Motor neuron (in vitro differentiated cells): ENCODE measurements around the gene SMIM13. TPM values are rescaled to one million over a fixed set of nuclear protein-coding genes. Genes with fewer than 3 reads are reported as not detected.
A peak's percentile ranks its signal among the peaks of the same experiment; 100 is the strongest.
"Not testable (repeated sequence)": the region's sequence is repeated elsewhere in the genome, so short reads cannot be mapped to it uniquely, and the experiment has no call there.

ENCODE experiments used
- ATAC-seq, 8 experiments: fragments of 200-7000 bp; cut with Tn5 transposase; replicated peaks in 6 of 8; 2 replicates each; pipeline ENCODE4 v1.8.0; 2021; ENCODE audit warnings: mild to moderate bottlenecking in 8 of 8, moderate library complexity in 8 of 8
- H3K27ac ChIP-seq, 2 donors: fragments of 250-450 bp; sonication (Bioruptor Pico); 2 replicates each; pipeline ENCODE4 v1.9.0; 2021; ENCODE audit warnings: antibody characterized with exemption in 2 of 2, mild to moderate bottlenecking in 2 of 2, moderate library complexity in 1 of 2
- H3K4me1 ChIP-seq, 2 donors: fragments of 250-450 bp; sonication (Bioruptor Pico); replicated peaks in 1 of 2; 2 replicates each; pipeline ENCODE4 v1.6.1; 2021; ENCODE audit warnings: antibody characterized with exemption in 2 of 2, mild to moderate bottlenecking in 2 of 2, moderate library complexity in 1 of 2
- H3K4me3 ChIP-seq, 5 donors: fragments of 250-450 bp; sonication (Bioruptor Pico); 2 replicates each; pipeline ENCODE4 v1.9.0; 2021; ENCODE audit warnings: antibody characterized with exemption in 5 of 5, mild to moderate bottlenecking in 5 of 5, moderate library complexity in 4 of 5
- WGBS, 10 experiments: fragments of 450-650 bp; shearing (Covaris generic); methylation state at CpG; one replicate each; pipeline ENCODE4 v1.0.0; 2022; 5-methylcytosine and 5-hydroxymethylcytosine counted together
- in situ Hi-C, 9 experiments: fragments of 400-800 bp; cut with MboI; loops; one replicate each; pipeline ENCODE4 v1.15.0; 2021; ENCODE audit warnings: low sequenced_read_pairs in 9 of 9, low pct_unique_long_range_greater_than_20kb in 2 of 9; ENCODE audit not compliant: unreplicated experiment in 9 of 9
- total RNA-seq, 8 experiments: library from RNA; unstranded; fragments of 300-600 nt; gene quantifications; 2 replicates each; pipeline versions ENCODE4 v1.2.3 to v1.2.4, GENCODE V29; 2022

SMIM13 gene
- total RNA-seq, 8 experiments from 2014 or later, result 10.7 to 32.4 (median 19.5) TPM

GRCh38 chr6:11065436-11066202, 28.0 kb upstream of the SMIM13 start:
- 52 to 100% (median 91%) methylated on average over 1 to 4 of the region's 6 CpGs; no CpG with 5 or more reads in 2 of the 10 experiments for WGBS, 10 experiments
- Histone ChIP-seq H3K4me1 (no peaks in the 10 kb centered on the region), H3K4me3 (no peak overlapping the region), H3K27ac (no peak overlapping the region)
- no peak for ATAC-seq
- in situ Hi-C loops, result loop anchor here in 5 of 9 experiments (5.0 to 25.0 kb wide), 3 partner anchors 103 to 113 kb away; no protein-coding TSS in a partner anchor

GRCh38 chr6:11066505-11067347, 26.9 kb upstream of the SMIM13 start:
- Histone ChIP-seq H3K4me1 (no peaks in the 10 kb centered on the region), H3K27ac (no peak overlapping the region), H3K4me3 (no peak overlapping the region)
- no peak for ATAC-seq
- in situ Hi-C loops, result loop anchor here in 5 of 9 experiments (5.0 to 25.0 kb wide), 3 partner anchors 104 to 114 kb away; no protein-coding TSS in a partner anchor
- WGBS, 10 experiments, result 68 to 100% (median 90%) methylated on average over 1 to 6 of the region's 6 CpGs; no CpG with 5 or more reads in 1 of the 10 experiments

- Histone ChIP-seq H3K4me3 (no peak overlapping the region), H3K27ac (no peak overlapping the region), H3K4me1 (no peaks in the 10 kb centered on the region)
- in situ Hi-C loops, result loop anchor here in 5 of 9 experiments (5.0 to 25.0 kb wide), 3 partner anchors 105 to 115 kb away; no protein-coding TSS in a partner anchor
- ATAC-seq, result no peak
- WGBS, 10 experiments, result 0 to 87% (median 54%) methylated on average over 1 to 2 of the region's 2 CpGs; no CpG with 5 or more reads in 6 of the 10 experiments
Observed at GRCh38 chr6:11067348-11067747, 26.3 kb upstream of the SMIM13 start.

- no peak for ATAC-seq
- Histone ChIP-seq H3K4me1 (no peaks in the 10 kb centered on the region), H3K4me3 (no peak overlapping the region), H3K27ac (no peak overlapping the region)
- 39 to 100% (median 89%) methylated on average over 1 to 2 of the region's 2 CpGs; no CpG with 5 or more reads in 6 of the 10 experiments for WGBS, 10 experiments
- in situ Hi-C loops, result loop anchor here in 6 of 9 experiments (5.0 to 25.0 kb wide), 3 partner anchors 107 to 117 kb away; no protein-coding TSS in a partner anchor
Observed at GRCh38 chr6:11069760-11070159, 23.9 kb upstream of the SMIM13 start.

- ATAC-seq, result no peak
- WGBS, 10 experiments, result 74 to 100% (median 92%) methylated on average over 1 to 4 of the region's 4 CpGs; no CpG with 5 or more reads in 4 of the 10 experiments
- H3K4me3 ChIP-seq, result no peak overlapping the region
- H3K4me1 ChIP-seq, result no peaks in the 10 kb centered on the region
- in situ Hi-C loops, result loop anchor here in 2 of 9 experiments (10.0 to 25.0 kb wide), 2 partner anchors 110 to 117 kb away; no protein-coding TSS in a partner anchor
- no peak overlapping the region for H3K27ac ChIP-seq
Observed at GRCh38 chr6:11072101-11072500, 21.5 kb upstream of the SMIM13 start.

GRCh38 chr6:11076540-11076939, 17.1 kb upstream of the SMIM13 start:
- Histone ChIP-seq H3K4me3 (no peak overlapping the region), H3K27ac (no peak overlapping the region), H3K4me1 (no peaks in the 10 kb centered on the region)
- in situ Hi-C loops, result loop anchor here in 1 of 9 experiments (10.0 kb wide), 1 partner anchor 122 kb away; no protein-coding TSS in a partner anchor
- WGBS, 10 experiments, result 0 to 100% (median 58%) methylated on average over 1 to 2 of the region's 2 CpGs; no CpG with 5 or more reads in 1 of the 10 experiments
- ATAC-seq, result peak in 2 of 8 experiments; percentile 29 to 42

- H3K27ac ChIP-seq, result no peak overlapping the region
- WGBS, 10 experiments, result 67 to 100% (median 84%) methylated on average over 1 to 4 of the region's 4 CpGs
- no peaks in the 10 kb centered on the region for H3K4me1 ChIP-seq
- no peak for ATAC-seq
- in situ Hi-C loops, result loop anchor here in 1 of 9 experiments (10.0 kb wide), 1 partner anchor 123 kb away; no protein-coding TSS in a partner anchor
- H3K4me3 ChIP-seq, result no peak overlapping the region
Observed at GRCh38 chr6:11078266-11078665, 15.4 kb upstream of the SMIM13 start.

- in situ Hi-C loops, result no loop called here
- WGBS, 10 experiments, result 10 to 100% (median 73%) methylated on average over 1 to 3 of the region's 3 CpGs; no CpG with 5 or more reads in 6 of the 10 experiments
- H3K27ac ChIP-seq, result no peak overlapping the region
- H3K4me3 ChIP-seq, result no peak overlapping the region
- H3K4me1 ChIP-seq, result no peaks in the 10 kb centered on the region
- no peak for ATAC-seq
Observed at GRCh38 chr6:11080296-11080695, 13.3 kb upstream of the SMIM13 start.

- in situ Hi-C loops, result no loop called here
- H3K4me1 ChIP-seq, result no peaks in the 10 kb centered on the region
- no peak for ATAC-seq
- H3K4me3 ChIP-seq, result no peak overlapping the region
- WGBS, 10 experiments, result 45 to 100% (median 73%) methylated on average over 1 to 4 of the region's 4 CpGs
- no peak overlapping the region for H3K27ac ChIP-seq
Observed at GRCh38 chr6:11083491-11083890, 10.1 kb upstream of the SMIM13 start.

GRCh38 chr6:11083956-11084355, 9.7 kb upstream of the SMIM13 start:
- Histone ChIP-seq H3K27ac (no peak overlapping the region), H3K4me3 (no peak overlapping the region), H3K4me1 (no peaks in the 10 kb centered on the region)
- ATAC-seq, result no peak
- 73 to 100% (median 93%) methylated on average over 1 to 4 of the region's 5 CpGs; no CpG with 5 or more reads in 2 of the 10 experiments for WGBS, 10 experiments
- in situ Hi-C loops, result no loop called here

- H3K4me1 ChIP-seq, result no peaks in the 10 kb centered on the region
- no peak for ATAC-seq
- no peak overlapping the region for H3K4me3 ChIP-seq
- H3K27ac ChIP-seq, result no peak overlapping the region
- in situ Hi-C loops, result no loop called here
- 17 to 83% (median 63%) methylated on average over 1 to 3 of the region's 3 CpGs; no CpG with 5 or more reads in 2 of the 10 experiments for WGBS, 10 experiments
Observed at GRCh38 chr6:11085758-11086435, 7.7 kb upstream of the SMIM13 start.

- H3K4me1 ChIP-seq, in situ Hi-C loops, H3K27ac ChIP-seq, H3K4me3 ChIP-seq, ATAC-seq: not testable (repeated sequence)
- WGBS, 10 experiments, result 40 to 98% (median 88%) methylated on average over 2 to 23 of the region's 47 CpGs; no CpG with 5 or more reads in 6 of the 10 experiments
Observed at GRCh38 chr6:11087141-11087812, 6.4 kb upstream of the SMIM13 start.
